PC-9 (cell line): ENCODE data around the gene IGSF22.

Source experiments
- CTCF ChIP-seq: fragments of 200-600 bp; sonication (generic); conservative IDR thresholded peaks from 2 replicates; pipeline ENCODE4 v1.6.1; 2017; ENCODE audit warnings: mixed run types, antibody characterized with exemption, mild to moderate bottlenecking, moderate library complexity
- EZH2 ChIP-seq: fragments of 200-600 bp; sonication (generic); IDR thresholded peaks from 2 replicates; pipeline ENCODE4 v1.8.0; 2017; ENCODE audit warnings: antibody characterized with exemption, low read depth

- TF ChIP-seq CTCF (no peak), EZH2 (no peak)
Observed at GRCh38 chr11:18720808-18721560, 5.0 kb downstream of the IGSF22 start.
